Endodermal cell (in vitro differentiated cells): Measurements from ENCODE around the gene FXYD3. TPM values are rescaled to one million over a fixed set of nuclear protein-coding genes. Genes with fewer than 3 reads are reported as not detected.
"Not testable (repeated sequence)": the region's sequence is repeated elsewhere in the genome, so short reads cannot be mapped to it uniquely, and the experiment has no call there.

Experiments used
- DNase-seq: peaks from one replicate; pipeline ENCODE4 v3.0.0-alpha.2; 2017
- H3K27ac ChIP-seq: 2 replicates; pipeline ENCODE4 v1.5.1; 2013; ENCODE audit warnings: mild to moderate bottlenecking, low read depth, low read length, moderate library complexity
- H3K27me3 ChIP-seq: 2 replicates; pipeline ENCODE4 v1.6.1; 2013; ENCODE audit warnings: mild to moderate bottlenecking, low read length, moderate library complexity; ENCODE audit not compliant: insufficient read depth, control insufficient read depth, poor library complexity, severe bottlenecking
- H3K36me3 ChIP-seq: 2 replicates; pipeline ENCODE4 v1.7.0; 2013; ENCODE audit warnings: mild to moderate bottlenecking, low read length, moderate library complexity; ENCODE audit not compliant: control insufficient read depth, insufficient read depth
- H3K4me1 ChIP-seq: one replicate; pipeline ENCODE4 v1.7.0; 2013; ENCODE audit warnings: low read length; ENCODE audit not compliant: control insufficient read depth, insufficient read depth
- H3K4me3 ChIP-seq: 2 replicates; pipeline ENCODE4 v1.5.1; 2013; ENCODE audit warnings: mild to moderate bottlenecking, low read length, moderate library complexity
- H3K9ac ChIP-seq: 2 replicates; pipeline ENCODE4 v1.6.1; 2013; ENCODE audit warnings: mild to moderate bottlenecking, low read length, moderate library complexity; ENCODE audit not compliant: poor library complexity, severe bottlenecking; ENCODE audit errors: extremely low read depth
- H3K9me3 ChIP-seq: 2 replicates; pipeline ENCODE4 v1.6.1; 2013; ENCODE audit warnings: mild to moderate bottlenecking, low read length, moderate library complexity; ENCODE audit not compliant: control insufficient read depth
- H3K27ac Mint-ChIP-seq: 2 replicates; pipeline ENCODE4 v1.8.0; 2020; ENCODE audit warnings: mixed read lengths
- H3K27me3 Mint-ChIP-seq: 2 replicates; pipeline ENCODE4 v1.8.0; 2021; ENCODE audit warnings: mild to moderate bottlenecking, mixed read lengths; ENCODE audit not compliant: insufficient read depth
- H3K36me3 Mint-ChIP-seq: 2 replicates; pipeline ENCODE4 v1.8.0; 2020; ENCODE audit warnings: low read depth, mixed read lengths
- H3K4me1 Mint-ChIP-seq: 2 replicates; pipeline ENCODE4 v1.8.0; 2020; ENCODE audit warnings: mixed read lengths
- H3K4me3 Mint-ChIP-seq: 2 replicates; pipeline ENCODE4 v1.8.0; 2020; ENCODE audit warnings: mild to moderate bottlenecking, moderate library complexity, mixed read lengths
- H3K9me3 Mint-ChIP-seq: 2 replicates; pipeline ENCODE4 v1.8.0; 2020; ENCODE audit warnings: mild to moderate bottlenecking, mixed read lengths
- WGBS, 2 experiments: methylation state at CpG; one replicate each; pipeline versions ENCODE4 v1.1.5 to v1.1.7; 2013; ENCODE audit warnings: missing lambda C conversion rate in 2 of 2, mixed read lengths in 1 of 2; ENCODE audit not compliant: insufficient coverage in 1 of 2, insufficient read length in 1 of 2; 5-methylcytosine and 5-hydroxymethylcytosine counted together
- total RNA-seq, 2 donors: library from RNA; stranded (reverse); fragmentation: NEBNext Ultra II Directional in 1 of 2; extraction: Animal tissue kit (Norgen Biotek cat#: 25700) in 1 of 2; gene quantifications; 2 replicates in 1 of 2; 3 replicates in 1 of 2; pipeline ENCODE4 v1.2.1, GENCODE V29; 2021
- TF ChIP-seq, protein P1 (sequence below): fragments of 200-600 bp; sonication (generic); conservative IDR thresholded peaks from 2 replicates; pipeline ENCODE4 v1.5.0; 2021; ENCODE audit warnings: antibody characterized with exemption, mild to moderate bottlenecking

The FXYD3 gene
- total RNA-seq, 2 donors from 2014 or later, result not detected

DNA sequence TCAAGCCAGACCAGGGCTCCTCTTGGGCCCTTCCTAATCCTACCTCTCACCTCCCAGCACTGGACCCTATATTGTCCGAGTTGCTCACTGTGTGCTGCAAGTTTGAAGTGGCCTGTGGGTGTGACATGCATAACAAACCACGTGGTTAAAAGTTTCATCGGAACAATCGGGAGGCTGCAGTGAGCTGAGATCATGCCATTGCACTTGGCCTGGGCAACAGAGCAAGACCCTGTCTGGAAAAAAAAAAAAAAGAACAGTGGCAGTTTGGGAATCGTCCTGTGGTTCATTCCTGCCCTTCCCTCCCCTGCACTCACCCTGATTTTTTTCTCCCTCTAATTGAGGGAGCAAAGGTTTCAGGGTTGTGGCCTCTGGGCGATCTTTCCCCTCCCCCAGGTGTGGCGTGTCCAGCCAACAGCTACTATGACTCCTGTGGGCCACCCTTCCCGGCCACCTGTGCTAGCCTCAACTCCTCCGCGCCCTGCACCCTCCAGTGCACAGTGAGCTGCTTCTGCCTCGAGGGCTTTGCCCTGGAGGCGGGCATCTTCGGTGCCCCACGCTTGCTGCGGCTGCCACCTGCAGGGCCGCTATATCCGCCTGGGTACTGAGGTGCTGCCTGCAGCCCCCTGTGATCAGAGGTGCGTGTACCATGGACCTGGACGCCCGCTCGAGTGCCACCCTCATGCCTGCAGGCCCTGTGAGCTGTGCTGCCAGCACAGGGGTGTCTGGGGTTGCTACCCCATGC lies 16.3 kb upstream of the FXYD3 start:
- H3K36me3 Mint-ChIP-seq, result no peaks in the 10 kb centered on the region
- no peak overlapping the region for H3K4me3 ChIP-seq
- H3K4me1 ChIP-seq, result no peaks in the 10 kb centered on the region
- WGBS, 2 experiments, result 89 to 91% methylated on average over 6 to 21 of the region's 21 CpGs
- H3K27ac ChIP-seq, result no peak overlapping the region
- H3K9me3 ChIP-seq, result no peaks in the 10 kb centered on the region
- no peak overlapping the region for H3K9ac ChIP-seq
- TF ChIP-seq, protein P1, sequence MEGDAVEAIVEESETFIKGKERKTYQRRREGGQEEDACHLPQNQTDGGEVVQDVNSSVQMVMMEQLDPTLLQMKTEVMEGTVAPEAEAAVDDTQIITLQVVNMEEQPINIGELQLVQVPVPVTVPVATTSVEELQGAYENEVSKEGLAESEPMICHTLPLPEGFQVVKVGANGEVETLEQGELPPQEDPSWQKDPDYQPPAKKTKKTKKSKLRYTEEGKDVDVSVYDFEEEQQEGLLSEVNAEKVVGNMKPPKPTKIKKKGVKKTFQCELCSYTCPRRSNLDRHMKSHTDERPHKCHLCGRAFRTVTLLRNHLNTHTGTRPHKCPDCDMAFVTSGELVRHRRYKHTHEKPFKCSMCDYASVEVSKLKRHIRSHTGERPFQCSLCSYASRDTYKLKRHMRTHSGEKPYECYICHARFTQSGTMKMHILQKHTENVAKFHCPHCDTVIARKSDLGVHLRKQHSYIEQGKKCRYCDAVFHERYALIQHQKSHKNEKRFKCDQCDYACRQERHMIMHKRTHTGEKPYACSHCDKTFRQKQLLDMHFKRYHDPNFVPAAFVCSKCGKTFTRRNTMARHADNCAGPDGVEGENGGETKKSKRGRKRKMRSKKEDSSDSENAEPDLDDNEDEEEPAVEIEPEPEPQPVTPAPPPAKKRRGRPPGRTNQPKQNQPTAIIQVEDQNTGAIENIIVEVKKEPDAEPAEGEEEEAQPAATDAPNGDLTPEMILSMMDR, result no peak
- no peak for DNase-seq
- no peak overlapping the region for H3K27ac Mint-ChIP-seq
- H3K27me3 Mint-ChIP-seq, result no peaks in the 10 kb centered on the region
- H3K27me3 ChIP-seq, result no peaks in the 10 kb centered on the region
- H3K4me1 Mint-ChIP-seq, result no peaks in the 10 kb centered on the region
- no peaks in the 10 kb centered on the region for H3K9me3 Mint-ChIP-seq
- no peaks in the 10 kb centered on the region for H3K36me3 ChIP-seq
- H3K4me3 Mint-ChIP-seq, result no peak overlapping the region

- H3K36me3 Mint-ChIP-seq, result no peaks in the 10 kb centered on the region
- Histone ChIP-seq H3K36me3 (no peaks in the 10 kb centered on the region), H3K9me3 (no peaks in the 10 kb centered on the region), H3K9ac (no peak overlapping the region), H3K4me1 (no peaks in the 10 kb centered on the region), H3K4me3 (no peak overlapping the region), H3K27ac (no peak overlapping the region), H3K27me3 (no peaks in the 10 kb centered on the region)
- TF ChIP-seq, protein P1, result no peak
- no peak overlapping the region for H3K27ac Mint-ChIP-seq
- 93 to 95% methylated on average over 11 to 13 of the region's 13 CpGs for WGBS, 2 experiments
- H3K4me3 Mint-ChIP-seq, result no peak overlapping the region
- no peaks in the 10 kb centered on the region for H3K9me3 Mint-ChIP-seq
- DNase-seq, result no peak
- H3K27me3 Mint-ChIP-seq, result no peaks in the 10 kb centered on the region
- H3K4me1 Mint-ChIP-seq, result no peaks in the 10 kb centered on the region
Observed at GRCh38 chr19:35099897-35100275, 15.7 kb upstream of the FXYD3 start.

DNA sequence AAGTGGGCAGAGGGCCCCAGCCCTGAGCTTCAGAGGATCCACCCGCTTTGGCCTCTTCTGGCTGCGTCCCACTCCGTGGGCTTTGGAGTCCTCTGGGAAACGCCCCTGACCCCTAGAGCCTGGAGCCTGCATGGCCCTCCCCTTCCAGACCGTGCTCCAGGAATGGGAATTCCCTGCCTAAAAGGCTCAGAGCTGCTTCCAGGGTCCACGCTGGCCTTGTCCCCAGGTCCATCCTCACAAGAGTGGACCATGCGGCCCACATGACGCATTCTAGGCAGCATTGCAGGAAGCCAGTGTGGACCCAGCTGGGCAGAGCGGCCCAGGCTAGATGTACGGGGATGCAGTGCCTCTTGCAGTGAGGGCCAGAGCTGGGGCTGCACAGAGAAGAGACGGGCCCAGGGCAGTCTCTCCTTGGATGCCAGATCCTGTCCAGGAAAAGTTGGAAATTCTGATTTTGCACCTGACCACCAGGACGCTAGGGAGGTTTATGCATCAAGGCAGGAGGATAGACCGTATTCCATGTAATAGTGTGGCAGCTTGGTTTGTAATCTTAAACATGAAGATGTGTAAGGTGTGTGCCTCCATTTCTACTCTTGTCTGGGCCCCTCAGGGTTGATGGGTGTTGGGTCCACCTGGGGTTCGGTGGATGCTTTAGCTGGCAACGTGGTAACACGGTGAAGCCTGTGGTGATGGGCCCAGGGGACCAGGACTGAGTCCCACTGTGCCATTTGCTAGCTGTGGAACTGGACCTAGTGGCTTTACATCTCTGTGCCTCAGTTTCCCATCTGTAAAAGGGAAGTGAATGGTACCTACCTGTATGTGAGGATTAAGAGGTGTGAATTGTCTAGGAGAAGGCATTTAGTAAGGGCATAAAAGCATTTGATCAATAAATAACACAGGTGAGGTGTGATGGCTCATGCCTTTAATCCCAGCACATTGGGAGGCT lies 14.8 kb upstream of the FXYD3 start:
- DNase-seq, result no peak
- Histone ChIP-seq H3K36me3 (no peaks in the 10 kb centered on the region), H3K9ac (no peak overlapping the region), H3K4me1 (no peaks in the 10 kb centered on the region), H3K9me3 (no peaks in the 10 kb centered on the region), H3K27me3 (no peaks in the 10 kb centered on the region), H3K27ac (no peak overlapping the region), H3K4me3 (no peak overlapping the region)
- no peaks in the 10 kb centered on the region for H3K4me1 Mint-ChIP-seq
- no peak overlapping the region for H3K27ac Mint-ChIP-seq
- H3K9me3 Mint-ChIP-seq, result no peaks in the 10 kb centered on the region
- WGBS, 2 experiments, result 85 to 86% methylated on average over 14 to 16 of the region's 16 CpGs
- H3K27me3 Mint-ChIP-seq, result no peaks in the 10 kb centered on the region
- TF ChIP-seq, protein P1, result peak; percentile 16
- no peak overlapping the region for H3K4me3 Mint-ChIP-seq
- H3K36me3 Mint-ChIP-seq, result no peaks in the 10 kb centered on the region

GRCh38 chr19:35101949-35102348 lies 13.7 kb upstream of the FXYD3 start:
- H3K36me3 Mint-ChIP-seq, H3K27ac Mint-ChIP-seq, H3K4me1 Mint-ChIP-seq, H3K27ac ChIP-seq, H3K4me3 ChIP-seq, H3K9ac ChIP-seq, H3K27me3 ChIP-seq, H3K4me3 Mint-ChIP-seq, H3K9me3 Mint-ChIP-seq, H3K4me1 ChIP-seq, H3K9me3 ChIP-seq, DNase-seq, H3K27me3 Mint-ChIP-seq, H3K36me3 ChIP-seq: not testable (repeated sequence)
- 91 to 92% methylated on average over 5 to 8 of the region's 10 CpGs for WGBS, 2 experiments

DNA sequence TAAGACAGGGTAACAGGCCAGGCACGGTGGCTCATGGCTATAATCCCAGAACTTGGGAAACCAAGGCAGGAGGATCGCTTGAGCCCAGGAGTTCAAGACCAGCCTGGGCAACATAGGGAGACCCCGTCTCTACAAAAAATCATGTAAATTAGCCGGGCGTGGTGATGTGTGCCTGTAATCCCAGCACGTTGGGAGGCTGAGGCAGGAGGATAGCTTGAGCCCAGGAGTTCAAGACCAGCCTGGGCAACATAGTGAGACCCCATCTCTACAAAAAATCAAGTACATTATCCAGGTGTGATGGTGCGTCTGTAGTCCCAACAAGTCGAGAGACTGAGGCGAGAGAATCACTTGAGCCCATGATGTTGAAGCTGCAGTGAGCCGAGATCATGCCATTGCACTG lies 12.0 kb upstream of the FXYD3 start:
- H3K27me3 Mint-ChIP-seq, H3K27me3 ChIP-seq, DNase-seq, H3K36me3 Mint-ChIP-seq, H3K4me1 Mint-ChIP-seq, H3K4me1 ChIP-seq, H3K27ac Mint-ChIP-seq, H3K9ac ChIP-seq, H3K4me3 ChIP-seq, H3K4me3 Mint-ChIP-seq, H3K9me3 Mint-ChIP-seq, H3K36me3 ChIP-seq, H3K9me3 ChIP-seq, H3K27ac ChIP-seq: not testable (repeated sequence)
- 87 to 89% methylated on average over 9 to 10 of the region's 10 CpGs for WGBS, 2 experiments
